Loucy (cell line): Measurements from ENCODE around the gene THBS4.

Experiments used
- EZH2phosphoT487 ChIP-seq: fragments of 200-600 bp; IDR thresholded peaks from 2 replicates; pipeline ENCODE4 v1.6.1; 2018; ENCODE audit warnings: antibody characterized with exemption, mild to moderate bottlenecking, moderate library complexity, borderline replicate concordance
- TF ChIP-seq, protein P1 (sequence below): fragments of 200-600 bp; sonication (generic); conservative IDR thresholded peaks from 2 replicates; pipeline ENCODE4 v1.5.1; 2014; ENCODE audit warnings: mild to moderate bottlenecking, antibody characterized with exemption, low read length

DNA sequence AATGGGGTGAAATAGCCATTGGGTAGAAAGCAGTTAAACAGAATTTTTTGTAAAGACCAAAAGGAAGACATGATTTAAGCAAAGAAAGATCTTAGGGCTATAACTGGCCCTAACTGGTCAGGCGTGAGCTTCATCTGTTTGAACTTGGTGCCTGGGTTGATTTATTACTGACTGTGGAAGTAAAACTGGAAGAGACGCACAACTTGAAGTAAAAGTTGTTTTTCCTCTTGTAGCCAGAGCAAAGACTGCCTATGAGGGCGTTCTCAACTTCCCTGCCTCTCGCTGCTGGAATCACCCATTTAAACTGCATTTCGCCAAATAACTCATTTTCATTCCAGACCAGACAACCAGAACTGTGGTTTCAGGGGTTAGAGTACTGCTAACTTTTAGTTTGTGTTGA is 1.5 kb downstream of the THBS4 start:
- TF ChIP-seq, protein P1, sequence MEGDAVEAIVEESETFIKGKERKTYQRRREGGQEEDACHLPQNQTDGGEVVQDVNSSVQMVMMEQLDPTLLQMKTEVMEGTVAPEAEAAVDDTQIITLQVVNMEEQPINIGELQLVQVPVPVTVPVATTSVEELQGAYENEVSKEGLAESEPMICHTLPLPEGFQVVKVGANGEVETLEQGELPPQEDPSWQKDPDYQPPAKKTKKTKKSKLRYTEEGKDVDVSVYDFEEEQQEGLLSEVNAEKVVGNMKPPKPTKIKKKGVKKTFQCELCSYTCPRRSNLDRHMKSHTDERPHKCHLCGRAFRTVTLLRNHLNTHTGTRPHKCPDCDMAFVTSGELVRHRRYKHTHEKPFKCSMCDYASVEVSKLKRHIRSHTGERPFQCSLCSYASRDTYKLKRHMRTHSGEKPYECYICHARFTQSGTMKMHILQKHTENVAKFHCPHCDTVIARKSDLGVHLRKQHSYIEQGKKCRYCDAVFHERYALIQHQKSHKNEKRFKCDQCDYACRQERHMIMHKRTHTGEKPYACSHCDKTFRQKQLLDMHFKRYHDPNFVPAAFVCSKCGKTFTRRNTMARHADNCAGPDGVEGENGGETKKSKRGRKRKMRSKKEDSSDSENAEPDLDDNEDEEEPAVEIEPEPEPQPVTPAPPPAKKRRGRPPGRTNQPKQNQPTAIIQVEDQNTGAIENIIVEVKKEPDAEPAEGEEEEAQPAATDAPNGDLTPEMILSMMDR = no peak
- TF ChIP-seq EZH2phosphoT487 = no peak
